GM19452 (cell line): Measurements from ENCODE around the gene INPP5A.

Experiments
- ATAC-seq: cut with Tn5 transposase; IDR thresholded peaks from one replicate; pipeline ENCODE4 v1.9.1; 2021; ENCODE audit not compliant: unreplicated experiment

INPP5A gene

DNA sequence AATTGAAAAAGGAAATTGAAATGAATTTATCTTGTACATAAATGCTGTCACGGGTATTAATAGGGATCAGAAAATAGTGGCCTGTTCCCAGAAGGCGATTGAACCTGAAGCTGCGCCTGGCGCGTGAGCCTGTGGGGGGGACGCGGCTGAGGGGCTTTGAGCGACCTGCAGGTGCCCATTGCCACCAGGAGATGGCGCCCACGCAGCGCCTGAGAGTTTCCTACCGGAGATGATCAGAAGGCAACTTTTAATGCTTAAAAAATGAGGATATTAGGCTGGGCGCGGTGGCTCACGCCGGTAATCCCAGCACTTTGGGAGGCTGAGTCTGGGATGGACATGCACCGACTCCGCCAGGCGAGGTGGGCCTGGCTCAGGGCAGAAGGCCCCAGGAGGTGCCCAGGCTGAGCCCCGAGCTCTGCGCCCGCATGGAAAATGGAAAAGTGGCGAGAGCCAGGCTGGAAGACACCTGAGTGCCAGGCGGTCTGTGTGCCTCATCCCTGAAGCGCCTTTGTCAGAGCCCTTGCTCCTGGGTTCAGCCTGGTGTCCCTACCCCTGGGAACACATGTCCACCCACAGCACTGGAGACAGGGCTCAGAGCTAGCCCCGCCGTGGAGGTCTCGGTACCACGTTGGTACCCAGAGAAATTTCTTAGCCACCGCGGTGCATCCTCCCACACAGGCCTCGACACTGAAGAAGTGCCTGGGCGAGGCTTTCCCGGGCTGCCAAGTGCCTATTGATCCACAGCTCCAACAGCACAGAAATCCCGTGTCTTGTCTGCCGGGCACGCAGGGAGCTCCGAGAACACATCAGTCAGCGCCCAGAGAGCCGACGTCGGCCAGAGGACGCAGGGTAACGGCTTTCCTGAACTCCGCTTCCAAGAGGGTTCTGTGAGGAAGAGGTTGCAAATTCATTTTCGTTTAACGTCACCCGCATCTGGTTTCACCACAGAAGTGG is 117.4 kb downstream of the INPP5A start:
- ATAC-seq = no peak

DNA sequence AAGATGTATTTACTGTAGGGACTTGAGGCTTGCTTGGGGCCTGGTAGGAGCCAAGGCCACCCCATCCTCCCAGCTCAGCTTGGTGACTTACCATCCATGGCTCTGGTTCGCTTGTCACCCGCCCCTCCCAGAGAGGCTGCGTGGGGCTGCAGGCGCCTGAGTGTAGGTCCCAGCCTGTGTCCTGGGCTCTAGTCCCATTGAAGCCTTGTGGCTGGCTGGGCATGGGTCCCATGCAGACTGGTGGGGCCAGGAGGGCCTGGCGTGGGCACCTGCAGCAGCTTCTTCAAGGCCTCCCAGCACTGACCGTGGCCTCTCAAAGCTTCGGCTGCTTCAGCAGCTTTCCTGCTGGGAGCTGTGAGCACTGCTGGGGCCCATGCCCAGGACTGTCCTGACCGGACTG is 118.1 kb downstream of the INPP5A start:
- ATAC-seq = no peak

DNA sequence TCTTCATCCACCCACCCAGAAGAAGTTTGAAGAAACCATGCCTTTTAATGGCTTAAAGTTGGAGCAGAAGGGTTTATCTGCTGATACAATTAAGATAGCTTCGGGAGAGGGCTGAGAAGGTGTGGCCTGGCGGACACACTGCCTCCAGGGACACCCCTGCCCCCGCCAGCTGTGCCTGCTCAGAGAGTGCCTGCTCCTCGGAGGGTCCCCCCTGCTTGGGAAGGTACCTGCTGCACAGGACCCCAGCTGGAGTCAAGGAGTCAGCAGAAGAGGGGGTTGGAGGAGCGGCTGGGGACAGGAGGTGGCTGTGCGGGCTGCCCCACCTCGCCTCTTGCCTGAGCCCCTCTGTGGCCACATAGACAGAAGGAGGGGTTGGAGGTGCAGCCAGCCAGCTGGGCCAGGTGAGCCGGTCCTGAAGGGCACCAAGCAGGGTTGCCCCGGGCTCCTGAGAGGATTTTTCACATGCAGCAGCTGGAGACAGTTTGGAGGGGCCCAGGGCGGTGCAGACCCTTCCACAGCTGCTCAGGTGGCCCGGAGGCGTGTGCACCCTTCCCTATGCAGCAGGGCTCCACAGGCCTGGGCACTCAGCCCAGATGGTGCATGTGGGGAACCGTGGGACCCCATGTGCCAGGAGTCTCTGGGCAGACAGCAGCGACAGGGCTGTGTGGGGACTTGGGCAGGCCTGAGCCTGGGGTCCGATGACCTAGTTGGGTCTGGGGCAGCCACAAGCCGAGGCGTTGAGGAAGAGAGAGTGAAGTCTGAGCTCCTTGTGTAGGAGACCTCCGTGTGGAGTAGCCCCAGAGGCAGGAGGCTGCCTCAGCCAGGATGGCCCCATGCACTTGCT is 118.9 kb downstream of the INPP5A start:
- ATAC-seq = no peak

DNA sequence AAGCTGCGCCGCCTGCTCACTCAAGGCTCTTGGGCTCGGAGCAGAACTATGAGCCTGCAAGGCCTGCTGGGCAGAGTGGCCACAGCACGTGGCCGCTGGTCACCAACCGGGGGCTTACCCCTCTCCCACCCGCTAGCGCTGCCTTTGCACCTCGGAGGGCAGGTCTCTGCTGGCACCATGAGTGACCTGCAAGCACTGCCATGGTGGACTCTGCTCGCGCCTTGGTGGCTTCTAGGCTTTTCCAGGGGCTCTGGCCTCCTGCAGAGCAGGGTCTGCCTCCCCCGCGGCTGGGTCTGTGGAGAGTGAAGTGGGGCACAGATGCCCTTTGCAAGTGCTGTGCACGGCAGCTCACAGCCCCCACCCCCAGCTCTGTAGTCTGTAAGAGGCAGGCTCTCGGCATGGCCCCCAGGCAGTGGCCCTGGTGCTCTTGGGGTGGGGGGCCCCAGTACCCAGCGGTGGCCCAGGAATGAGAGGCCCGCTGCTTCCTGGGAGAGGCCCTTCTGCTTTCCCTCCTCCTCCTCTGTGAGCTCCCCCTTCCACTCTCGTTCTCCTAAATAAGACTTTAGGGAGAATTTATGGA is 119.6 kb downstream of the INPP5A start:
- ATAC-seq = no peak

DNA sequence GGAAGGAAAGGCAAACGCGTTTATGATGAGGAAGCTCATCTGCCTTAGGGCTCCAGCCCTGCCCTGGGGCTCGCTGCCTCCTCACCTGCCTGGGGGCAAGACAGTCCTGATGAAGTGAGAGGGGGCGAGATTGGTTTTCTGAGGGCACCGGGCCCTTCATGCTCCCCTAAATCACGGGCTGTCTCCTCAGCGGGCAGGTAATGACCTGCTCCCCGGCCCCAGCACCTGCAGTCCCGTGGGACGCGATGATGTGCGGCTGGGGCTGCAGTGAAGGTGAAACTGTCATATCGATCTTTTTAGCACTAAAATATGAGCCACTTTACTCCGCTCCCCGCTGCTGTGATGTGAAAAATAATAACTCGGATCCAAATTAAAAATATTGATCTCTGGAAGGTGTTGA is 120.2 kb downstream of the INPP5A start:
- ATAC-seq = no peak

DNA sequence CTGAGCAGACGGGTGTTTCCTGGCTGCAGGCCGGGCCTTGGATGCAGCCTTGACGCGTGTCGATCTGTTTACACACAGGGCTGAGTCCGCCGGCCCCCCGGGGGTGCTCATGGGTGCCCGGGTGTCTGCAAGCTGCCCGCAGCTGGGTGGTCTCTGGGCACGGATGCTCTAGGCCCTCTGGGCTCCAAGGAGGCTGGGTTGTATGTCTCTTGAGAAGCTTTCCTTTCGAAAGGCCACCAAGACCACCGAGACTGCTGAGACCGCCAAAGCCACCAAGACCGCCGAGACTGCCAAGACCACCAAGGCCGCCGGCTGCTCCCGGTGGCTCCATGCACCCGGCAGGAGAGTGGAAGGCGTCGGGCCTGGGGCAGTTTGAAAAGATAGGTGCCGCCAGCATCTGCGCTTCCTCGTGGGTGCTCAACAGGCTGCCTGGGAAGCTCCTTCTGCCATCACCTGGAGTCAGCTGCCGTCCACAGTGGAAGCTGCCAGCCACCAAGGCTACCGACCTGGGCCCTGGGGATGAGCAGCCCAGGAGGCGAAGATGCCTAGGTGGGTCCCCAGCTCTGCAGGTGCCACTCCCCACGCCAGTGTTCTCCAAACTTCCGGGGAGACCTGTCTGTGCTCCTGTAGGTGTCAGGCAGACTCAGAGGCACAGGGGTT is 121.1 kb downstream of the INPP5A start:
- no peak for ATAC-seq

DNA sequence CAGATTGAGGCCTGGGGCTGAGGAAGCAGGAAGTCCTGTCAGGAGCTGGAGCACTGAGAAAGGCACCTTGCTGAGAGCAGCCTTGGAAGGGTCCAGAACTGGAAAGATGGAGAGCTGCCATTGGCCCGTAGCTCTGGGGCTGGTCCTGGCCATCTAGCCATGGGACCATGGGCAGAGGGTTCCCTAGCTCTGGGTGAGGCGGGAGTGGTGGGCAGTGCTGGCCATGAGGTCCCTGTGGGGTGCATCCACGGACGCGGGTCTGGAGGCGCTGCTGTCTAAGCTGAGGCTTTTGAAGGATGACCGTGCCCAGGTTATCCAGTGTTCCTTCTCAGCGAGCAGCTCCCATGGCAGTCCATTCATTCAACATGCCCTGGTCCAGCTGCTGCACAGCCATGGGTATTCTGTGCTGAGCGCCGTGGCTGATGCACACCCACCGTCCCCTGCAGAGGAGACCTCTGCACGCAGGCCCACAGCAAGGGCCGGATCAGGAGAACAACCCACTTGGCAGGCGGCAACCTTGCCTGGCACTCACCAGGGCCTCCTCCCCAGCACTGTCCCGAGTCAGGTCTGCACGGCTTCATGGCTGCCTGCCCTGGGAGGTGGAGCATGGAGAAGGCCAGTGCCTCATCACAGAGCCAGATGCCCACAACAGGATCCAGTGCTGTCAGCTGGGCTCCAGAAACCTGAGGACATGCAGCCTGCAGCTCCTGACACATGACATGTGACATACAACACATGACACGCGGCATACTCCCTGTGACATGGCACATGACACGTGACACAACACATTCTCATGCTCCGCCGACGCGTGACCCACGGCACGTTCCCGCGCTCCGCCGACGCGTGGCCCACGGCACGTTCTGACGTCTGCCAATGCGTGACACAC is 121.9 kb downstream of the INPP5A start:
- no peak for ATAC-seq

DNA sequence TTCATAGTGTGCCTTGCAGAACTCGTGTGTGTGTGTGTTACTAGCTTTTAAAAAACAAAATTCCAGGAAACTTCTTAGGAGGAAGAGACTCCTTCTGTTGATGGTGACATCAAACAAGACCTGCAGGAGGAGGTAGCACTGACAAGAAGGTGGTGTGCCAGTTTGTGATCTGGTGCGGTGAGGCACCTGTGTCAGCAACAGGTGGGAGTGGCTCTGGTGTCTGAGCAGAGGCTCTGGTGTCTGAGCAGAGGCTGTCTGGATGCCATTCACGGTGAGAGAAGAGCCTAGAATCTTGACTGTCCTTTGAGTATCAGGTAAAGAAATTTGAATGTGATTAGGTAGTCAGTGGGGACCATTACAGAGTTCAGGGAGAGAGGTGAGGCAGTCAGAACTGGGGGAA is 122.8 kb downstream of the INPP5A start:
- no peak for ATAC-seq

DNA sequence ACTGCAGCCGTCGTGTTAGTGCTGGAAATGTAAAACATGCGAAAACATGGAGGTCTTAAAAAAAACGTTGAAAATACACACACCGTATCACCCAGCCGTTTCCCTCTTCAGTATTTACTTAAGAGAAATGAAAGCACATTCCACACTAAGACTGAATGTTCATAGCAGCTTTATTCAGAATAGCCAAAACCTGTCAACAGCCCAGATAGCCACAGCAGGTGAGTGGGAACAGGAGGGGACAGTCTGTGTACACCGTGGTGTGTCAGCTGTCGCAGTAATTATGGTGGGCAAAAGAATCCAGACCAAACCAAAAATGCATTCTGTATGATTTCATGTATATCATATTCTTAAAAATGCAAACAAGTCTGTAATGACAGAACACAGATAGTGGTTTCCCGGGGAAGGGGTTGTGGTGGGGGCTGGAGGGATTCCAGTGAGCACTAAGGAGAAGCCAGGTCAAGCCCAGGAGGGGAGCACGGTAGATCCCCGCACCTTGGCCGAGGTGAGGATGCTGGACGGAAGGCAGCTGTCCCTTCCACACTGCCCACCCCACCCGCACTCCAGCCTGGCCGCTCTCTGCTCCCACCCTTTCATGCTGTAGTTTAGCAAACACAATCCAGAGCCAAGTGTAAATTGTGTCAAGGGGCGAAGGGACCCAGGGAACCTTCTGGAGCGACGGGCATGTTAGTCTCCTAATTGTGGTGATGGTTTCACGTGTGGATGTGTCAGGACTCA is 124.8 kb downstream of the INPP5A start:
- ATAC-seq = no peak

DNA sequence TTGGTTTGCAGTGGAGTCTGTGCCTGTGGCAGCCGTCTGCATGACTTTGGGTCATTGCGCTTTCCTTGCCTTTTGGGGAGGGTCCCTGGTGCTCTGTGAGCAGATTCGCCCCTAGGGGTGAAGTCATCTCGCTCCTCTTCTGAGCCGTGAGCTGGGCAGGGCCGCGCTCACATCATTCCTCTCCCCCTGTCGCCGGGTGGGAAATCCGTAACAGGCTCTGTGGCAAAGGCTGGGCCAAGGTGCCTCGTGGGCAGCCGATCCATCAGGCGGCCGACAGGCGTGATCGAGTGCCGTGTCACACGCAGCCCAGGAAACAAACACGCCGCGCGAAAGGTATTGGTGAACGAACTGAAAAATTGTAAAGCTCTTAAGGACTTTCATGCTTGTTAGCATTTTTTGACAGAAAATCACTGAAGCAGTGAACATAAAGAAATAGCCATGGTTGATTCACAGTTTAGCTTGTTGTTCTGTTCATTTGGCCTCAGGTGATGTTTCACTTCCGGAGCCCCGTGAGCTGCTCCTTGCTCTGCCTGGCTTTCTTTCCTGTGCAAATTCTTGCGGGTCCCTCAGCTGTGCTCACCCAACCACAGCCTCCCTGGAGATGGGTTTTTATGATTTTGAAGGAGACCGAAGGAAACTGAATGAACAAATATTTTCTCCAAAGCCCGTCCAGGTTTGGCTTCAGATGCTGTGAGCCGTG is 126.2 kb downstream of the INPP5A start:
- ATAC-seq = no peak

DNA sequence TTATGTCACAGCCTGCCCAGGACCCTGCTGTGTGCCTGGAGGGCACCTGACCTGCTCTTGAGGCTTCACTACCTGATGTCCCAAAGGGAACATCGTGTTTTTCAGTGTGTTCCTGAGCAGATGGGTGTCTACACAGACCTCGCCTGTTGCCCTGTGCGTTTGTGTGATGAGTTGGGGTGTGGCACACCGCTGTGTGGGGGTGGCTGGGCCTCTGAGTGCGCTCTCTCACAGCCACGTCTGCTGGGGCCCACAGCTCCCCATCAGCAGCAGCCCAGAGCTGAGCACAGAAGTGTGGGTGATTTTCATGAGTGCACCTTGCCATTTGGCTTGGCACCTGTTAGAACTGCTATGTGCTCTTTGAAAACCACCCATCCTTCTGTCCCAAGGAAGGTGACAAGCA is 126.8 kb downstream of the INPP5A start:
- ATAC-seq = no peak

DNA sequence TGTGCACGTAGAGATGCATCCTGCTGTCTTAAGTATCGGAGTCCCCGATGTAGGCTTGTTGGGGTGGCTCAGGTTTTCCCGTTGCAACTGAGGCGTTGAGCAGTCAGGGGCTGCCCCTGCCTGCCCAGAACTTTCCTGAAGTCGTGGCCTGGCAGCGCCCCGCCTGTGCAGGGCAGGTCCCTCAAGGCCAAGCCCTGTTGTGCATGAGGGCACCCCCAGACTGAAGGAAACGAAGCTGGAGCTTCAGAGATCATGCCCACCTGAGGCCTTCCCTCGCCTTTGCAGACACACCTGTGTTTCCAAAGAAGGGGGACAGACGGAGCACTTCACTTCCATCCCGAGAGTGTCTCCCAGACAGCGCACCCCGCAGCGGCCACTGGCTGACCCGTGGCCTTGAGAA is 127.3 kb downstream of the INPP5A start:
- no peak for ATAC-seq

DNA sequence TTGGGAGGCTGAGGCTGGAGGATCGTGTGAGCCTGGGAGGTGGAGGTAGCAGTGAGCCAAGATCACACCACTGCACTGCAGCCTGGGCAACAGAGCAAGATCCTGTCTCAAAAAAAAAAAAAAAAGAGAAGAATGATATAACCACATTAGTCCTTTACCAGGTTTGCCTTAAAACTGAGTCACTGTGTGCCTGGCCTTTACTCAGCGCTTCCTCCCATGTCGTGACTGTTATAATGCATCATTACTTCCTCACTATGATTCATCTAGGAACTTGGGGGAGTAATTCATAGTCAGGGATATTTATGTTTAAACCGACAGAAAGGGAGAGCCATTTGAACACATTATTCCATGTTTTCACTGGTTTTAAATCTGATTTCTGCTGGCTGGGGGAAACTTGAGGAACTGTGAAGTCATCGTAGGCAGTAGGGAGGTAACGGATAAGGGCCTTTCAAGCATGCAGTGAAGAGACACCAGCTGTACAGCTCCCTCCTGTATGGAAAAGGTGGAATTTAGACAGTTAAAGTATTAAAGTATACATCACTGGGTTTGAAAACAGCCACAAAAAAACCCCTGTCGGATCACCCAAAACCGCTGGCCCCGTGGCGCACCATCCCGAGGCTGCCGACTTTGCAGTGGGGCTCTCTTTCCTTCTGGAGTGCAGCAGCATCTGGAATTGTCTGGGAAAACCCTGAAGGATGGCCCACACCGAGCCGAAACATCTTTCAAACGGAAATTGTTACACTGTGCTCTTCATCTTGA is 128.5 kb downstream of the INPP5A start:
- no peak for ATAC-seq

DNA sequence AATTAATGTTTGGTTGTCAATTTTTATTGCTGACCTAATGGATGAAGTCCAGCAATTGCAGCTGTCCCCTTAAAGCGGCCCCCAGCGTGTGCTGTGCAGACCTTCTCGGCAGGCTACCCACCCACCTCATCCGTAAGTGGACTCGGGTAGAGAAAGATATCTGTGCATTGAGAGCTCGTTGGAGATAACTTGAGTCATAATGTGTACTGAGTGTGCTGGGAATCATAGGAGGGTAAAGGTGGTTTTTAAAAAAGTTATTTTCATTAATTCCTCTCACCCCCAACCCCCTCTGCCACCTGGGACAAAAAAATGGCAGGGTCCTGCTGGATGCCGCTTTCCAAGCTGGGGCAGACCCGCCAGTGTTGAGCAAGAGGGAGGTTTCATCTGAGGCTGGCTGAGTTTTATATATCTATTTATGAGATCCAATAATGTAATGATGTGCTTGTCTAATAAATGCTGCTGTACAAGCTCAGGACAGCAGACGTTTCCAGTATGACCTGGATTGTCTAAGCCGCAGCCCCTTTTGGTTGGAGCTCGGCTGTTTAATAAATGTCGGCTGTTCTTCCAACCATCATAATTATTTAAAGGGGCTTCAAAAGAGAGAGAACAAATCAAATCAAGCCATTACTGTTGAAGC is 129.2 kb downstream of the INPP5A start:
- ATAC-seq = no peak

DNA sequence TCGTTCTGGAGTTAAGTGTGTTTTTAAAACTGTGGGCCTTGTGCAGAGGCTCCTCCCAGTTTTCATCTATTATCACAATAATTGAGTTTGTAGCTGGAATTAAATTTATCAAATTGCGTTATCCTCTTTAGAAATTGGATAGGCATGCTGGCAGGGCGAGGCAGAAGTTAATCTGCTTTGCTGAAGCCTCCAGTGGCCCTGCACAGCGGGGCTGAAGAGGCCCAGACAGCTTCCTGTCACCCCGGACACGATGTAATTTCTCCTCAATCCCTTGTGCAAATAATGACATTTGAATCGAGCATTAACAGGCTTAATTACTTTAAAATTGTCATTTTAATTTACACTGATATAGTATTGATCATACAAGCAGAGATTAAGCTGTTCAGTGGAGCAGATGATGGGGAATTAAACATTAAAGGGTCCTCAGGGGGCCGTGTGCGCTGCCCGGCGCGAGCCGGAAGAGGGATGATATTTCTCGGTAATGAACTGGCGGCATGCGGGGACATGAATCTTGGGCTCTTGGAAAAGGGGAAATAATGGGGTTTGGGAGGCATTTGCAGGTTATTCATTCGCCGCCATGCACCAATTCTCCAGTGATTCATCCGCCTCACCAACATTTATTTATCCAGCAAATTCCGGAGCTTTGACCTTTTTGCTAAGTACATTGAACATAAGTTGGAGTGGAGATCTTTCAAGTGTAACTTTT is 129.9 kb downstream of the INPP5A start:
- no peak for ATAC-seq

DNA sequence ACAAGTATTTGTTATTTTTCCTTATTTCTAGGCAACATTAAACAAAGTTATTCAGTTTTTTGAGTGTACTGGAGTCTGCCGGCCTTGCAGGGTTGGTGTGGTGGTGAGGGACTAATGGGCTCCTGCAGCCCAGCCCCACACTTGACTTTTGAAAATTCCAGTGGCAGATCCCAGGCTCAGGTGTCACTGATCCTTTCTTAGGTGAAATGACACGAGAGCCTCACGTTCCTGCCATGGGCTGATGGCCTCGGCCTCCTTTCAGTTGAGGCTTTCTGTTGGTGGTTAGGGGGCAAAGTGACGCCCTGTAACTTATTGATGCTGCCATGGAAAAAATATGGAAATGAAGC is 130.4 kb downstream of the INPP5A start:
- no peak for ATAC-seq

DNA sequence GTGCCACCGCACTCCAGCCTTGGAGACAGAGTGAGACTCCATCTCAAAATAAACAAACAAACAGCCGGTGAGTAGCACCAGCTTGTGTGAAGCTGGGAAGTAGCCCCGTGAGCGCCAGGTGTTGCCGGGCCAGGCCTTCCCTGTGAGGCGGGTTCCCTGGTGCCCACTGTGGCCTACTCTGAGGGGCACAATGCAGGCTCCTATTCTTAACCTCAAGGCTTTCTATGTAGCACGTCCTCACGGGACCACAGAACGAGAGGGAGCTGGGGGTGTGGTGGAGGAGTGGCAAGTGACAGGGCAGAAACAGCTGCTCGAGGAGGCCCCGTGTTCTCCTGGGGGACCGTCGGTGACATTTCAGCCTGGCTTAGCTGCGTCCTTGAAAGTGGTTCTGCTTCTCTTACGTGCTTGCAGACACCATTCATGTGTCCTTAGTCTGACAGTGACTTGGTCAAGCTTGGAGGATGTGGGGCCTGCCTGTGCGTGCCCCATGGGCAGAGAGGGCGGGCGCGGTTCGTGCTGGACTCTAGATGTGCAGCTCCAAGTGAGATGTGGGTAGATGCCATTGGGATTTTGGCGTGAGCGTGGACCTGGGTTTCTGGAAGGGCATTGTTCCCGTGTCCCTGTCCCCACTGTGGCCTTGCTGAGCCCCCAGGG is 131.7 kb downstream of the INPP5A start:
- ATAC-seq = no peak
